ENCODE results near the gene ADAMTSL2.

- TF ChIP-seq CTCF (IDR thresholded peaks at IDR 0.05; ENCODE audit: low read depth, low read length, poor library complexity, severe bottlenecking) (no peak), EZH2phosphoT487 (IDR thresholded peaks at IDR 0.05; ENCODE audit: borderline replicate concordance, low read length) (no peak)
Observed at GRCh38 chr9:133505186-133505830, 29.2 kb upstream of the ADAMTSL2 start.

All from DOHH2 (cell line).